Islet of Langerhans (tissue), 1 donor: ENCODE measurements around the gene NHSL2.
A peak's percentile ranks its signal among the peaks of the same experiment; 100 is the strongest.

ENCODE experiments used
- FAIRE-seq: peaks from one replicate; lab custom pipeline; 2011; peaks lifted over from hg19 to GRCh38; lab: Jason Lieb, UNC

NHSL2 gene

GRCh38 chrX:71991164-71991563 lies 80.5 kb downstream of the NHSL2 start:
- FAIRE-seq = no peak

GRCh38 chrX:71992711-71993110 lies 82.1 kb downstream of the NHSL2 start:
- no peak for FAIRE-seq

- no peak for FAIRE-seq
Measured at GRCh38 chrX:71993371-71993770, 82.7 kb downstream of the NHSL2 start.

- no peak for FAIRE-seq
Measured at GRCh38 chrX:71994601-71995000, 84.0 kb downstream of the NHSL2 start.

DNA sequence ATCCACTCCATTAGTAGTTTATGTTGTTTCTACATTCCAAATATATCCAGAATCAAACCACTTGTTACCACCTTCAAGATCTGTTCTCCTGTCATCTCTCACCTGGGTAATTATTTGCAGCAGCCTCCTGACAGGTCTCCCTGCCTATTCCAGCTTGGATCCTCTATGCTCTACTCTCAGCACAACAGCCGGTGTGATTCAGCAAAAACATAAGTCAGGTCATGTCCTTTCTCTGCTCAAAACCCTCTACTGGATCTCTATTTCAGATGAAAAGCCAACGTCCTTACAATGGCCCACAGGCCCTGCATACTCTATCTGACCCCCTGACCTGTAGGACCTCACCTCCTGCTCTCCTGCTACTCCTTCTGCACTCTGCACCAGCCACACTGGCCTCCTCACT lies 84.5 kb downstream of the NHSL2 start:
- FAIRE-seq = no peak

DNA sequence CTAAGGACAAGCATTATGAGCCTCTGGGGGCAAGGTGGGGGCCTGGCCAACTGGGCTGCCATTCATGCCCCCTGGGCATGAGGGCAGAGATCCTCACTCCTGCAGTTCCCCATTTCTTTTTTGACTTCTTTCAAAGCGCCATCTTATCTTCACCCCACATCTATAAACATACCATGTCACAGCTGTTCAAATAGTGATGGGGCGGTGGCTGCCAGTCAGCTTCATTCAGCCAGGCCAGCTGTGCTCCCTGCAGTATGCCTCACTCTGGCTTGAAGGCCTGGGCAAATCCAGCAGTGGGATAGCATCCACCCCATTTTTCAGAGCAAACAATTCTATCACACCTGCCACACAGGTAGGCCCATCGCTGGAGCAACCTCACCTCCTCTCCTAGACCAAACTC lies 85.5 kb downstream of the NHSL2 start:
- FAIRE-seq = no peak

DNA sequence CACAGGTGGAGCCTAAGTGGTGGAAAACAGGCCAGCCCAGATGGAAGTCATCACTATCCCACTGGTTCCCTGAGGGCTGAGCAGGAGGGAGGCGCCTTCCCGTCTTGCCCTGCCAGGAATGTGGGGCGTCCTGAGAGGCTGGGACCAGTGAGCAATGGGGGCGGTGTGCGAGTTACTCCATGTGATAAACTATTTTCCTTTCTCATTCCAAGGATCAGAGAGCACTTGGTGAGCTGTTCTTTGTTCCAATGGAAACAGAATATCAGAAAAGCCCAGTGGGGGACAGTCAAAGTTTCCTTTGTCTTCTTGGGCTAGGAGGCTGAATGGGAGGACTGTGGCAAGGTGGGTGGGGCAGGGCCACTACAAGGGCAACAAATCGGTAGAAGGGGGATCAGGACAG lies 86.2 kb downstream of the NHSL2 start:
- no peak for FAIRE-seq

DNA sequence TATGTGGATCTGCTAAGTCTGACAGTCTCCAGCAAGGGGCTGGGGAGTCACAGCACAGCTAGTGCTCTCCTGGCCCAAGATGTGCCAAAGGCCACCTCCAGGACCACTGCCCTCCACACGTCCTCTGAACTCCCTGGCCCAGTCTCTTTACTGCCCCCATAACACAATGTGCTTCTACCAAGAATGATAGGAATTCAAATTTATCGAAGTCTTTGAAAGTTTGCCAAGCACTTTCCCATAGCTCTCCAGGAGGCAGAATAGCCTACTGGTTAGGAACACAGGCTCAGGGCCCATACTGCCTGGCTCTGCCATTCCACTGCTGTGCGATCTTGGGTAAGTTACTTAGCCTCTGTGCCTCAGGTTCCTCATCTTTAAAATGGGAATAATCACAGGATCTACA lies 86.7 kb downstream of the NHSL2 start:
- no peak for FAIRE-seq

DNA sequence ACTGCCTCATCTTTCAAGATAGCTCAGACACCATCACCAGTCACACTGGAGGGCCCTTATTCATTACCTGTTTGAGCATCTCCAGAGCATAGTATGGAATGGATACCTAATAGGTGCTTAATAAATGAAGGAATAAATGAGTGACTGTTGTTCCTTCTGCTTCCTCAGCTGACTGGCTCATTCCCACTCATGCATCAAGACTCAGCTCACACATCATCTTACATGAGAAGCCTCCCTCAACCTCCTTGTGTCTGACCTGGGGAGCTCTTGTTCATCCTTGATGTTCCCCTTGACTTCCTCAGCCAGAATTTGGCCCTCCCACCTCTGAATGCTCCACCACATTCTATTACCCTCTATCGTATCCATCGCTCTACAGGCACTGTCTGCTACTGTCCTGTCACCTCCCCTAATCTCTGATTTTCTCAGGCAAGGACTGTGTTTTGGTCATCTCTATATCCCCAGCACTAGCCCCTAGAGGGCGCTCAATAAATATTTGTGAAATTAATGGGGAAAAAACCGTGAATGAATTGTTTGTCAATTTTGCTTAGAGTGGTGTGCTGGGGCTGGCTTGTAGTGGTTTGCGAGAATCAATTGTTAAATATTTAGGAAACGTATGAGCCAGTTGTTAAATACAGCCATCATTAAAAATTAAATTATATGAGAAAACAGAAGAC lies 88.3 kb downstream of the NHSL2 start:
- peak; percentile 27 for FAIRE-seq

- FAIRE-seq = no peak
Measured at GRCh38 chrX:71999535-71999934, 88.9 kb downstream of the NHSL2 start.

DNA sequence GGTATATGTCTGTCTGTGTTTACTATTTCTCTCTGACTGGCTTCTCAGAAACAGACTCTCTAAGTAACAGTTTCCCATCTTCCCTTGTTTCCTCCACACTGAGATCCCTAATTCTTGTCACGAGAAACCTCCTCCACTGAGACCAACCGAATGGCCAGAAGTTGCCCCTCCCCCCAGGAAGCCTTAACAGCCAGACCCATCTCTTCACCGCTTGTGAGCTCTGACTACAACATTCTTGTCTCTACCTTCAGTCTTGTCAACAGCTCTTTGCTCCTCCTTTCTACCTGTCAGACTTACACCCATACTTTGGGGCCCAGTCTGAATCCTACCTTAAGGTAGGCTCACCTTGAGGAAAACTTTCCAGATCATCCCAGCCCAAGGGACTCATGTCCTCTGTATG lies 90.8 kb downstream of the NHSL2 start:
- FAIRE-seq = no peak

- no peak for FAIRE-seq
Measured at GRCh38 chrX:72001906-72002305, 91.3 kb downstream of the NHSL2 start.

- FAIRE-seq = no peak
Measured at GRCh38 chrX:72002875-72003274, 92.2 kb downstream of the NHSL2 start.

- no peak for FAIRE-seq
Measured at GRCh38 chrX:72003811-72004750, 93.4 kb downstream of the NHSL2 start.

- FAIRE-seq = no peak
Measured at GRCh38 chrX:72005046-72005445, 94.4 kb downstream of the NHSL2 start.

DNA sequence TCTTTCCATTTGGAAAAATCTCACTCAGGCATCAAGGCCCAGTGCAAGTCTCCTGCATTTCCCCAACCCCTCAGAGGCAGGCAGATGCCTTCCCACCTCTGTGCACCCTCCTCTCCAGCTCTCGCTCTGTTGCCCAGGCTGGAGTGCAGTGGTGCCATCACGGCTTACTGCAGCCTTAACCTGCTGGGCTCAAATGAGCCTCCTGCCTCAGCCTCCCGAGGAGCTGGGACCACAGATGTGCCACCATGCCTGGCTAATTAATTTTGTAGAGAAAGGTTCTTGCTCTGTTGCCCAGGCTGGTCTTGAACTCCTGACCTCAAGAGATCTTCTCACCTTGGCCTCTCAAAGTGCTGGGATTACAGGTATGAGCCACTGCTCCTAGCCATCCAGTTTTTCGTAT lies 95.8 kb downstream of the NHSL2 start:
- FAIRE-seq = no peak

DNA sequence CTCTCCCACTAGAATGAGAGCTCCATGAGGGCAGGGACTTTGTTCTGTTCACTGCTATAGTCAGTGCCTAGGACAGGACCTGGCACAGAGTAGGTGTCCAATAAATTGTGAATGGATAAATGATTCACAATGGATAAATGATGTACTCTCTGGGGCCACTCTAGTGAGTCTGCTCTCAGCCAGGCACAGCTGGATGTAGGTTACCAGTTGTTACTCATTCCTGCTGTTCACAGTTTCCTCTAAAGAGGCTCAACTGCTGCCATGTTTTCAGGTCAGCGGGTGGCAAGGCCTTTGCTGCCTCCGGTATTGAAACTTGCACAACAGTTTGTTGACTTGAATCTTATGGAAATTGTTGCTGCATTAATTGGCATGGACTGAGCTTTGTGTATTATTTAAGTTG lies 99.1 kb downstream of the NHSL2 start:
- FAIRE-seq = no peak

- FAIRE-seq = no peak
Measured at GRCh38 chrX:72011734-72012133, 101.1 kb downstream of the NHSL2 start.

- no peak for FAIRE-seq
Measured at GRCh38 chrX:72015383-72015782, 104.7 kb downstream of the NHSL2 start.

GRCh38 chrX:72016881-72017783 lies 106.5 kb downstream of the NHSL2 start:
- no peak for FAIRE-seq

GRCh38 chrX:72018277-72019112 lies 107.8 kb downstream of the NHSL2 start:
- no peak for FAIRE-seq

GRCh38 chrX:72019487-72019886 lies 108.8 kb downstream of the NHSL2 start:
- no peak for FAIRE-seq
